ENCODE measurements around the gene ZNF320. TPM values are rescaled to one million over a fixed set of nuclear protein-coding genes. Genes with fewer than 3 reads are reported as not detected.
"Not testable (repeated sequence)": the region's sequence is repeated elsewhere in the genome, so short reads cannot be mapped to it uniquely, and the experiment has no call there.

Gene ZNF320
- polyA plus RNA-seq, 3 donors = 1.6 to 4.4 (median 3.4) TPM

DNA sequence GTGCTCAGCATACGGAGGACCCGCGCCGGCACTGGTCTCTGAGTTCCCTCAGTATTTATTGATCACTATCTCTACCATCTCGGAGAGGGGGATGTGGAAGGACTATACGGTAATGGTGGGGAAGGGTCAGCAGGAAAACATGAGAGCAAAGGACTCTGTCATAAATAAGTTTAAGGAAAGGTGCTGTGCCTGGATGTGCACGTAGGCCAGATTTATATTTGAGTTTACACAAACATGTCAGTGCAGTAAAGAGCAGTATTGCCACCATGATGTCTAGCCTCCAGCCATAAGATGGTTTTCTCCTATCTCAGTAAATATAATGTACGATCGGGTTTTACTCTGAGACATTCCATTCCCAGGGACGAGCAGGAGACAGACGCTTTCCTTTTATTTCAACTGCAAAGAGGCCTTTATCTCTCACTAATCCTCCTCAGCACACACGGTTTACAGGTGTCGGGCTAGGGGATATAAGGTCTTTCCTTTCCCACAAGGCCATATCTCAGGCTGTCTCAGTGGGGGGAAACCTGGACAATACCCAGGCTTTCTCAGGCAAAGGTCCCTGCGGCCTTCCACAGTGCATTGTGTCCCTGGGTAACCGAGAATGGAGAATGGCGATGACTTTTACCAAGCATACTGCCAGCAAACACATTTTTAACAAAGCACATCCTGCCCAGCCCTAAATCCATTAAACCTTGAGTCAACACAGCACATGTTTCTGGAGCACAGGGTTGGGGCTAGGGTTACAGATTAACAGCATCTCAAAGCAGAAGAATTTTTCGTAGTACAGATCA, 47.5 kb upstream of the ZNF320 start:
- not testable (repeated sequence) for H3K36me3 Mint-ChIP-seq; H3K27me3 Mint-ChIP-seq (ENCODE audit: low read depth in 3 of 3); H3K36me3 ChIP-seq (replicated peaks in 1 of 2; ENCODE audit: control insufficient read depth in 1 of 2, insufficient read depth in 2 of 2, low read length in 2 of 2); H4K20me1 ChIP-seq (ENCODE audit: insufficient read depth, low read length); H3K27ac Mint-ChIP-seq; H2AFZ ChIP-seq (ENCODE audit: insufficient read depth, low read depth, low read length, poor library complexity, severe bottlenecking); H3K9ac ChIP-seq (ENCODE audit: insufficient read depth, low read length, poor library complexity, severe bottlenecking); H3K27ac ChIP-seq (ENCODE audit: low read depth in 1 of 2, low read length in 2 of 2); H3K27me3 ChIP-seq (ENCODE audit: control insufficient read depth in 2 of 2, insufficient read depth in 2 of 2, low read length in 2 of 2); DNase-seq; H3K4me2 ChIP-seq (replicated peaks; ENCODE audit: extremely low read depth, low read length, poor library complexity, severe bottlenecking); H3K4me3 Mint-ChIP-seq; H3K4me3 ChIP-seq (replicated peaks in 1 of 3; ENCODE audit: low read depth in 2 of 3, low read length in 3 of 3)
- peaks cover 29 to 63% (median 60%) of the 10 kb centered on the region in 7 donors for H3K9me3 Mint-ChIP-seq
- intact Hi-C loops (cut with micrococcal nuclease) = loop anchor here in 1 of 2 donors (5.0 to 10.0 kb wide), 2 partner anchors 160 to 252 kb away; partner anchors contain the start of gene ZNF600
- peaks cover 29% of the 10 kb centered on the region for H3K4me1 Mint-ChIP-seq
- peaks cover 23% of the 10 kb centered on the region for H3K79me2 ChIP-seq (ENCODE audit: insufficient read depth, low read length)
- H3K9me3 ChIP-seq (replicated peaks in 1 of 2; ENCODE audit: control insufficient read depth in 1 of 2, insufficient read depth in 1 of 2, low read length in 2 of 2) = peaks cover 45 to 54% of the 10 kb centered on the region in 2 donors
- peaks cover 17 to 27% of the 10 kb centered on the region in 2 donors for H3K4me1 ChIP-seq (ENCODE audit: control insufficient read depth in 1 of 2, insufficient read depth in 2 of 2, low read length in 2 of 2)
- 100% methylated on average over 5 of the region's 17 CpGs for WGBS (ENCODE audit: insufficient coverage)

DNA sequence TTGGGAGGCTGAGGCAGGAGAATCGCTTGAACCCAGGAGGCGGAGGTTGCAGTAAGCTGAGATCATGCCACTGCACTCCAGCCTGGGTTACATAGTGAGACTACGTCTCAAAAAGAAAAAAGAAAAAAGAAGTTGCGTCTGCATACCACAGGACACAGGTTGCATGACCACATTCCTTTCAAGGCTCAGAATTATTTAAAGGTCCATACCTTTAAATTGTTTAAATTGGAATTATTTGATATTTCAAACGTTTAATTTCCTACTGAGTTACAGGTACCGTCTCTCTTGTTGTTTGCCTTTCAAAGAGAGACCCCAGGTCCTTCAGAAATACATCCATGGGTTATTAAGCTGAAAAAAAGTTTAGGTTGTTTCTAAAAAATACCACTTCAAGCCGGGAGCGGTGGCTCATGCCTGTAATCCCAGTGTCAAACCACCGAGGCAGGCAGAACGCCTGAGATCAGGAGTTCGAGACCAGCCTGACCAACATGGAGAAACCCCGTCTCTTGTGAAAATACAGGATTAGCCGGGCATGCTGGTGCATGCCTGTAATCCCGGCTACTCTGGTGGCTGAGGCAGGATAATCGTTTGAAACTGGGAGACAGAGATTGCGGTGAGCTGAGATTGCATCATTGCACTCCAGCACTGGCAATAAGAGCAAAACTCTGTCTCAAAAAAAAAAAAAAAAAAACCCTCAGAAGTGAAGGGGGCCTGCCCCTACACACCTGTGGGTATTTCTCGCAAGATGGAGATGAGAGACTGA, 46.6 kb upstream of the ZNF320 start:
- Histone ChIP-seq H3K79me2 (ENCODE audit: insufficient read depth, low read length) (peaks cover 31% of the 10 kb centered on the region), H3K27me3 (ENCODE audit: control insufficient read depth in 2 of 2, insufficient read depth in 2 of 2, low read length in 2 of 2) (no peaks in the 10 kb centered on the region), H3K9ac (ENCODE audit: insufficient read depth, low read length, poor library complexity, severe bottlenecking) (no peak overlapping the region), H3K27ac (ENCODE audit: low read depth in 1 of 2, low read length in 2 of 2) (no peak overlapping the region), H3K36me3 (replicated peaks in 1 of 2; ENCODE audit: control insufficient read depth in 1 of 2, insufficient read depth in 2 of 2, low read length in 2 of 2) (peaks cover 0 to 1% of the 10 kb centered on the region in 2 donors), H3K4me3 (replicated peaks in 1 of 3; ENCODE audit: low read depth in 2 of 3, low read length in 3 of 3) (no peak overlapping the region), H2AFZ (ENCODE audit: insufficient read depth, low read depth, low read length, poor library complexity, severe bottlenecking) (no peak overlapping the region), H3K9me3 (replicated peaks in 1 of 2; ENCODE audit: control insufficient read depth in 1 of 2, insufficient read depth in 1 of 2, low read length in 2 of 2) (peaks cover 37 to 52% of the 10 kb centered on the region in 2 donors), H3K4me2 (replicated peaks; ENCODE audit: extremely low read depth, low read length, poor library complexity, severe bottlenecking) (no peak overlapping the region), H4K20me1 (ENCODE audit: insufficient read depth, low read length) (no peaks in the 10 kb centered on the region), H3K4me1 (ENCODE audit: control insufficient read depth in 1 of 2, insufficient read depth in 2 of 2, low read length in 2 of 2) (peaks cover 25 to 36% of the 10 kb centered on the region in 2 donors)
- peaks cover 3 to 10% (median 9%) of the 10 kb centered on the region in 3 donors for H3K27me3 Mint-ChIP-seq (ENCODE audit: low read depth in 3 of 3)
- H3K27ac Mint-ChIP-seq = no peak overlapping the region
- intact Hi-C loops (cut with micrococcal nuclease) = loop anchor here in 1 of 2 donors (2.0 to 10.0 kb wide), 4 partner anchors 21 to 253 kb away; partner anchors contain the start of genes ZNF320, ZNF600 and ZNF888
- H3K4me3 Mint-ChIP-seq = no peak overlapping the region
- 97% methylated on average over 9 of the region's 17 CpGs for WGBS (ENCODE audit: insufficient coverage)
- TF ChIP-seq, protein P1, sequence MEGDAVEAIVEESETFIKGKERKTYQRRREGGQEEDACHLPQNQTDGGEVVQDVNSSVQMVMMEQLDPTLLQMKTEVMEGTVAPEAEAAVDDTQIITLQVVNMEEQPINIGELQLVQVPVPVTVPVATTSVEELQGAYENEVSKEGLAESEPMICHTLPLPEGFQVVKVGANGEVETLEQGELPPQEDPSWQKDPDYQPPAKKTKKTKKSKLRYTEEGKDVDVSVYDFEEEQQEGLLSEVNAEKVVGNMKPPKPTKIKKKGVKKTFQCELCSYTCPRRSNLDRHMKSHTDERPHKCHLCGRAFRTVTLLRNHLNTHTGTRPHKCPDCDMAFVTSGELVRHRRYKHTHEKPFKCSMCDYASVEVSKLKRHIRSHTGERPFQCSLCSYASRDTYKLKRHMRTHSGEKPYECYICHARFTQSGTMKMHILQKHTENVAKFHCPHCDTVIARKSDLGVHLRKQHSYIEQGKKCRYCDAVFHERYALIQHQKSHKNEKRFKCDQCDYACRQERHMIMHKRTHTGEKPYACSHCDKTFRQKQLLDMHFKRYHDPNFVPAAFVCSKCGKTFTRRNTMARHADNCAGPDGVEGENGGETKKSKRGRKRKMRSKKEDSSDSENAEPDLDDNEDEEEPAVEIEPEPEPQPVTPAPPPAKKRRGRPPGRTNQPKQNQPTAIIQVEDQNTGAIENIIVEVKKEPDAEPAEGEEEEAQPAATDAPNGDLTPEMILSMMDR (IDR thresholded peaks at IDR 0.05) = no peak
- DNase-seq = no peak
- H3K9me3 Mint-ChIP-seq = peaks cover 24 to 55% (median 52%) of the 10 kb centered on the region in 7 donors
- H3K36me3 Mint-ChIP-seq = no peaks in the 10 kb centered on the region
- H3K4me1 Mint-ChIP-seq = peaks cover 36% of the 10 kb centered on the region

Data from CD14-positive monocyte (primary cell).